Hematopoietic multipotent progenitor cell treated with erythropoietin and hydrocortisone succinate and interleukin-3 and kit ligand, for 6 days (in vitro differentiated cells): Measurements from ENCODE around the gene RPA4.
"Not testable (repeated sequence)": the region's sequence is repeated elsewhere in the genome, so short reads cannot be mapped to it uniquely, and the experiment has no call there.

Experiments
- DNase-seq: peaks from one replicate; pipeline ENCODE4 v3.0.0-alpha.2; 2015

RPA4 gene

GRCh38 chrX:96883608-96884007 lies at the start of gene RPA4:
Gene RPA4, plus strand, starts transcription at chrX:96883908. Its CDS starts 403 bp downstream, at chrX:96884311.
- no peak for DNase-seq

- DNase-seq, result no peak
These were observed 49.6 kb upstream of the RPA4 start for GRCh38 chrX:96834137-96834536.

- DNase-seq, result no peak
These were observed 47.9 kb upstream of the RPA4 start for GRCh38 chrX:96835660-96836289.

- DNase-seq, result no peak
These were observed 45.9 kb upstream of the RPA4 start for GRCh38 chrX:96837808-96838207.

GRCh38 chrX:96838537-96838936 lies 45.2 kb upstream of the RPA4 start:
- no peak for DNase-seq

- no peak for DNase-seq
These were observed 42.4 kb upstream of the RPA4 start for GRCh38 chrX:96841325-96841724.

- not testable (repeated sequence) for DNase-seq
These were observed 41.8 kb upstream of the RPA4 start for GRCh38 chrX:96841866-96842265.

GRCh38 chrX:96843566-96843965 lies 40.1 kb upstream of the RPA4 start:
- no peak for DNase-seq

- DNase-seq, result no peak
These were observed 36.9 kb upstream of the RPA4 start for GRCh38 chrX:96846841-96847240.

GRCh38 chrX:96859422-96859821 lies 24.3 kb upstream of the RPA4 start:
- not testable (repeated sequence) for DNase-seq

- DNase-seq, result peak; percentile 3
These were observed 22.5 kb upstream of the RPA4 start for GRCh38 chrX:96861218-96861617.

- no peak for DNase-seq
These were observed 22.0 kb upstream of the RPA4 start for GRCh38 chrX:96861661-96862060.

- DNase-seq, result no peak
These were observed 319 bp downstream of the RPA4 start for GRCh38 chrX:96884027-96884426.

- DNase-seq, result no peak
These were observed 6.0 kb downstream of the RPA4 start for GRCh38 chrX:96889726-96890125.

GRCh38 chrX:96906741-96907140 lies 23.0 kb downstream of the RPA4 start:
- no peak for DNase-seq

- DNase-seq, result no peak
These were observed 24.0 kb downstream of the RPA4 start for GRCh38 chrX:96907516-96908272.

GRCh38 chrX:96909291-96909690 lies 25.6 kb downstream of the RPA4 start:
- no peak for DNase-seq

GRCh38 chrX:96918864-96919263 lies 35.2 kb downstream of the RPA4 start:
- no peak for DNase-seq

- DNase-seq, result no peak
These were observed 36.0 kb downstream of the RPA4 start for GRCh38 chrX:96919672-96920071.

- no peak for DNase-seq
These were observed 40.9 kb downstream of the RPA4 start for GRCh38 chrX:96924581-96924980.

- no peak for DNase-seq
These were observed 45.3 kb downstream of the RPA4 start for GRCh38 chrX:96929036-96929435.
